SK-N-SH treated with all-trans-retinoic acid at 6 μM for 48 hours (cell line): ENCODE results near the gene OLFM1.

Experiments
- PATZ1 ChIP-seq: fragments of 250-450 bp; sonication (Bioruptor Pico); IDR thresholded peaks from 2 replicates; pipeline ENCODE4 v1.8.0; 2020; ENCODE audit warnings: mild to moderate bottlenecking, moderate library complexity, borderline replicate concordance
- POU6F1 ChIP-seq: fragments of 250-450 bp; sonication (Bioruptor Pico); IDR thresholded peaks from 2 replicates; pipeline ENCODE4 v1.8.0; 2021; ENCODE audit warnings: low read depth, mild to moderate bottlenecking, moderate library complexity, borderline replicate concordance
- PPARA ChIP-seq: fragments of 250-450 bp; sonication (Bioruptor Pico); IDR thresholded peaks from 2 replicates; pipeline ENCODE4 v1.5.0; 2020; ENCODE audit warnings: mild to moderate bottlenecking, borderline replicate concordance
- RARB ChIP-seq: fragments of 250-450 bp; sonication (Bioruptor Pico); IDR thresholded peaks from 2 replicates; pipeline ENCODE4 v1.8.0; 2021; ENCODE audit warnings: mild to moderate bottlenecking, moderate library complexity
- TOX ChIP-seq: fragments of 250-450 bp; sonication (Bioruptor Pico); IDR thresholded peaks from 2 replicates; pipeline ENCODE4 v1.8.0; 2021; ENCODE audit warnings: mild to moderate bottlenecking, moderate library complexity, borderline replicate concordance
- ZFP3 ChIP-seq: fragments of 250-450 bp; sonication (Bioruptor Pico); IDR thresholded peaks from 2 replicates; pipeline ENCODE4 v1.5.0; 2020; ENCODE audit warnings: mild to moderate bottlenecking, moderate library complexity
- ZFP30 ChIP-seq: fragments of 450-650 bp; formaldehyde crosslinking; IDR thresholded peaks from 2 replicates; pipeline ENCODE4 v1.5.0; 2022; ENCODE audit warnings: mild to moderate bottlenecking, moderate library complexity

- TF ChIP-seq ZFP3 (no peak), ZFP30 (no peak), RARB (CRISPR knock-in tag) (no peak), PATZ1 (CRISPR knock-in tag) (no peak), POU6F1 (CRISPR knock-in tag) (no peak), TOX (no peak), PPARA (CRISPR knock-in tag) (no peak)
Measured at GRCh38 chr9:135093911-135094584, 6.6 kb downstream of the OLFM1 start.
